HUES48 (cell line): Measurements from ENCODE around the gene GFPT2.

Experiments
- H3K27ac ChIP-seq: one replicate; pipeline ENCODE4 v1.7.0; 2013; ENCODE audit warnings: low read depth, low read length, inconsistent platforms
- H3K27me3 ChIP-seq: 2 replicates; pipeline ENCODE4 v1.6.1; 2013; ENCODE audit warnings: mild to moderate bottlenecking, low read length; ENCODE audit not compliant: control insufficient read depth, insufficient read depth
- H3K36me3 ChIP-seq: 2 replicates; pipeline ENCODE4 v1.6.1; 2013; ENCODE audit warnings: low read length; ENCODE audit not compliant: control insufficient read depth, insufficient read depth
- H3K4me1 ChIP-seq: 2 replicates; pipeline ENCODE4 v1.6.1; 2013; ENCODE audit warnings: mild to moderate bottlenecking, low read length; ENCODE audit not compliant: control insufficient read depth, insufficient read depth
- H3K4me3 ChIP-seq: 2 replicates; pipeline ENCODE4 v1.5.1; 2013; ENCODE audit warnings: mild to moderate bottlenecking, low read depth, low read length
- H3K9ac ChIP-seq: 2 replicates; pipeline ENCODE4 v1.6.1; 2013; ENCODE audit warnings: mild to moderate bottlenecking, low read depth, low read length, moderate library complexity
- H3K9me3 ChIP-seq: 2 replicates; pipeline ENCODE4 v1.6.1; 2013; ENCODE audit warnings: low read length; ENCODE audit not compliant: control insufficient read depth, insufficient read depth

Gene GFPT2

DNA sequence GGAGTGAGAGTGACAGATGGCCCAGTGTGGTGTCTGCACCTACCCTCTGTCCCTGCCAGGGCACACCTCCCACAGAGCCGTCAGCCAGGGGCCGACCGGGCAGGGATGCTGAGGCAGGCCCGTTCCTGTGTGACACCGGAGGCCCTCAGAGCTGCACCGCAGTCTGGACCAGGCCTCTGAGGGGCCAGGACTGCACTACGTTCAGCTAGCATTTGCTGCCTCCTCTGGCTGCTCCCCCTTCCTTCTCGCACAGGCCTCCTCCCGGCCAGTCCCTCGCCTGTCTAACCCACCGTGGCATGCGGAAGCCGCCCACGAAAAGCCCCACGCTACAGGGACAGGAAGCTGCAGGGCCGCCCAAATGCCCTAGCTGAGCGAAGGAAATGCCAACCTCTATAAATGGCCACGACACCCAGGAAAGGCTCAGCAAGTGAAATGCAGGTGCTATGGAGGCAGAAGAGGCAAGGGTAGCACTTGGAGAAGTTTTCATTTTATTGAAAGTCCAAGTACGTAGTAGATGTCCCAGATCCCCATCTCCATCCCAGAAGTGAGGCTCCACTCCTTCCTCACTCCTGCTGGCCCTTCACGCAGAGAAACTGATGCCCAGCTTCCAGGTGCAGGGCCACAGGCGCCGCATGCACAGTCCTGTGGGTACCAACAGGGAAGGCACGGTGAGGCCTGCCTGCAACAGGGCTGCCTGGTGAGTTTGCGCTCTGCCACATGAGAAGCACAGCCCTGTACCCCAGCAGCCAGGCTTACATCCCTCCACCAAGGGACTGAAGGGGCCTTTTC is 99.9 kb downstream of the GFPT2 start:
- Histone ChIP-seq H3K4me1 (no peaks in the 10 kb centered on the region), H3K27me3 (no peaks in the 10 kb centered on the region), H3K9me3 (peaks cover 71% of the 10 kb centered on the region), H3K9ac (no peak overlapping the region), H3K27ac (no peak overlapping the region), H3K4me3 (no peak overlapping the region), H3K36me3 (peaks cover 53% of the 10 kb centered on the region)

GRCh38 chr5:180251887-180252286 is 101.2 kb downstream of the GFPT2 start:
- Histone ChIP-seq H3K4me1 (no peaks in the 10 kb centered on the region), H3K36me3 (peaks cover 53% of the 10 kb centered on the region), H3K27me3 (no peaks in the 10 kb centered on the region), H3K9me3 (peaks cover 57% of the 10 kb centered on the region), H3K27ac (no peak overlapping the region), H3K9ac (no peak overlapping the region), H3K4me3 (no peak overlapping the region)

DNA sequence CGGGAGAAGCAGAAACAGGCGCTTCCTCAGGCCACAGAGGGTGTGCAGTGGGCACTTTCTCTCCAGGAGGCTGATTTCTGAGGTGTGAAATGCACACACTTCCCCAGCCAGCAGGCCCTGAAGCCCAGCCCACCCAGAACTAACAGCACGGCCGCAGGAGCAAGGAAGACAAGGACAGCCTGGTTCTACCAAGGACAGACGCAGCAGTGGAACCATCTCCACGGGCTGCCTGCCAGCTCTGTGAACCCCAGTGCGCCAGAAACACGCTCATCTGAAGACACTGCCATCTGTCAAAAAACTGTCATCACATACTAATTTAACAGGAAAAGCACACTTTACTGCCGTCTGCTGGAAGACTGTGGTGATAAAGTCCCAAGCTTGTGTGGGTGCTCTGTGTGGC is 102.0 kb downstream of the GFPT2 start:
- no peak overlapping the region for H3K4me3 ChIP-seq
- no peak overlapping the region for H3K27ac ChIP-seq
- no peaks in the 10 kb centered on the region for H3K4me1 ChIP-seq
- H3K9me3 ChIP-seq, result peaks cover 51% of the 10 kb centered on the region
- H3K9ac ChIP-seq, result no peak overlapping the region
- H3K36me3 ChIP-seq, result peaks cover 53% of the 10 kb centered on the region
- no peaks in the 10 kb centered on the region for H3K27me3 ChIP-seq
